Right forelimb (tissue), 1 donor: ENCODE measurements around the gene ADARB1.

Experiments
- DNase-seq: peaks from one replicate; pipeline ENCODE4 v3.0.0-alpha.2; 2018

The ADARB1 gene

DNA sequence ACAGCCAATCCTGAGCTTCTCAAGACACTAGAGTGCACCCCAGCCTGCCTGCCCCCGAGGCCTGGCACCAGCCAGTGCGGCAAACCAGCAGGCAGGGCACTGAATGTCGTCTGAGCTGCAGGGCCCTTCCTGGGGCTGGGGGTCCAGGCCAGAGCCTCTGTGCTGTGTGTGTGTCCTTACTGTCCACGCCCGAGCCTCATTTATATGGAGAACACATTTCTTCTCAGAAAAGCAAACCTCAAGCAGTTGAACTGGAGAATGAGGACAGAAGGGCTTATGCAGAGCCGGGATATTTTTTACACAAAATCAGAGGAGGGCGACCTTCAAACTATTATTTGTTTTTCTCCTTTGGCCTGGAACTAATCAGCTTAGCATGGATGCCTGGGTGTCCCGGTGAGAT is 160.6 kb downstream of the ADARB1 start:
- DNase-seq: no peak

DNA sequence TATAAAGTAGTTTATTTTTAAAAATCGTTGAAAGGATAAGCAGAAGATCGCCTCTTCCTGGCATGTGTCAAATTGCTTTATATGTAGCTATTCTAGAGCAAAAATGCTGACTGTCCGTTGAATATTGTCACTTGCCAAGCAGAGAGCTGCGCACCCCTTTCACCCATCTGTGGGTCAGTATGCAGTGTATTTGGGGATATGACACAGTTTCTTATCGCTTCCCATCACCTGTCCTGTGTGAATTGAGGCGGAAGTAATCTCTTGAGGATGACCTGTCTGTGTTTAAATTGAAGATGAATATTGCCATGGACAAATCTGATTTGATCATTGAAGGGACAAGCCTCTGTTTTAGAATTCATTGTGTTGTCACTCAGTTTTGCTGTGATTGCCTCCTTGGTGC is 161.1 kb downstream of the ADARB1 start:
- no peak for DNase-seq

DNA sequence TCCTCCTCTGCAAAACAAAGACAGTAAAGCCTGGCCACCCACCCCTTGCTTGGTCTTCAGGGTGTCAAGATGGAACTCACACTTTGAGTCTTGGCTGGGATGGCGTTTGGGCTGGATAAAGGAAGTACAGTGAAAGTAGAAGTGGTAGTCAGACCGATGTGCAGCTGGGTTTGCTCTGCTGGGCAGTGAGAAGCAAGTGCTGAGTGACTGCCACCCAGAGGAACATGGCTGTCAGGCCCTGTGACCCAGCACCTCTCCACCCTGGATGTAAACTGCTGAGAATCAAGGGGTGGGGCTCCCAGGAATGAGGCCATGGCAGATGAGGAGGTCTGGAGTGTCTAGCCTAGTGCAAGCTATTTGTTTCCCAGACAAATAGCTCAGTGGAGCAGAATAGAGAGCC is 162.1 kb downstream of the ADARB1 start:
- DNase-seq: no peak

DNA sequence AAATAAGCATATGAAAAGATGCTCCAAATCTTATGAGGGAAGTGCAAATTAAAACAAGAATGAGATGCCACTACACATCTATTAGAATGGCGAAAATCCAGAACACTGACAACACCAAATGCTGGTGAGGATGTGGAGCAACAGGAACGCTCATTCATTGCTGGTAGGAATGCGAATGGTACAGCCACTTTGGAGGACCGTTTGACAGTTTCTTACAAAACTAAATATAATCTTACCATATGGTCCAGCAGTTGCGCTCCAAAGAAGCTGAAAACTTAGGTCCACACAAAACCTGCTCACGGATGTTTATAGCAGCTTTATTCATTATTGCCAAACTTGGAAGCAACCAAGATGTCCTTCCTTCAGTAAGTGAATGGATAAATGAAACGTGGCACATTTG is 163.0 kb downstream of the ADARB1 start:
- DNase-seq: no peak

DNA sequence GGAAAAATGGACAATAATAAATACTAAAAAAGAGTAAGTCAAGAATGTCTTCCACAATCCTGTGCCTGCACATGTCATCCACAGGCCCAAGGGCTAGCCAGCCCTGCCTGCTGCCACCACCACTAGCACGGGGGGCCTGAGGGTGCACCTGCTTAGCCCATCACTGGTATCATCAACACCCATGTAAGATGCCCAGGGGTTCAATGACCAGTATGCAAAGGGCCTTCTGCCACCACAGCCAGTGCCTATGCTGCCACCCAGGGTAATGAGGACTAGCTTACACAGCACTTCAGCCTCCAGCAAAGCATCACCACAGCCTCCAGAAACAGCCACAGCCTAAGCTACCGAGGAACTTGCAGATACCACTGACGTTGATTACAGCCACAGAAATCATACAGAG is 167.0 kb downstream of the ADARB1 start:
- DNase-seq: peak; percentile 18

DNA sequence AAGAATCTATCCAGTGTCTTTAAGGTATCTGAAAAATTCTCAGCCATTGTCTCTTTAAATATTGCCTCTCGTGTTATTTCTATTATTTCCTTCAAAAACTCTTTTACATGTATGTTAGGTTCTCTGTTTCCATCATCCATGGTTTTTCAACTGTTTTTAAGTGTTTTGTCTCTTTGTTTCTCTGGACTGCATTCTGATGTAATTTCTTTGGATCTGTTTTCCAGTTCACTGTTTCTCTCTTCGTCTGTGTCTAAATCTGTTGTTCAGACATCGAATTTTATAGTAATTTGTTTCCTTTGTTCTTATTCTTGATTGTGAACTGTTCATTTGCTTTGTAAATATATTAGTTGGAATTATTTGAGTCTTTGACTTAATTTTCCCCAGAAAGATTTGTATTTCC is 169.2 kb downstream of the ADARB1 start:
- DNase-seq: no peak

DNA sequence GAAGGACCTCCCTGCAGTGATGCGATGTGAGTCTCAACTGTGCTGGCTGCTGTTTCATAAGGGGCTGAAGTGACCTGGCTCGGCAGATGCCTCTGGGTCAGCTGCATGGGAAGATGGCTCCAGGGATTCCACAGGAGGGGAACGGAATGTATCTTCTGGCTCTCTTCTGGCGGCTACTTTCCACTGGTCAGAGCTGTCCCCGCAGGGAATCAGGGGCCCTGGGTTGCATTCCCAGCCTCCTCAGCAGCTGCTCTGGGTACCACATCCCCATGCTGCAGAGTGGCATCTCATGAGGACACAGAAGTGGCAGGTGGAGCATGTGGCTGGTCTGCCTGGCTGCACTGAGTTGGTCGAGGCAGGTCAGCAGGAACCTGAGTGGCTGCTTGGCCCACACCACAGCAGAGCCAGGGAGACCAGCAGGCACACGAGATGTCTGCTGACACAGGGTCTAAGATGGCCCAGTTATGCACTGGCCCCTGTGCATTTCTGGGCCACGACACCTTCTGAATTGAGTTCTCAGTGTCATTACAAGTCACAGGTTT is 170.5 kb downstream of the ADARB1 start:
- DNase-seq: no peak

DNA sequence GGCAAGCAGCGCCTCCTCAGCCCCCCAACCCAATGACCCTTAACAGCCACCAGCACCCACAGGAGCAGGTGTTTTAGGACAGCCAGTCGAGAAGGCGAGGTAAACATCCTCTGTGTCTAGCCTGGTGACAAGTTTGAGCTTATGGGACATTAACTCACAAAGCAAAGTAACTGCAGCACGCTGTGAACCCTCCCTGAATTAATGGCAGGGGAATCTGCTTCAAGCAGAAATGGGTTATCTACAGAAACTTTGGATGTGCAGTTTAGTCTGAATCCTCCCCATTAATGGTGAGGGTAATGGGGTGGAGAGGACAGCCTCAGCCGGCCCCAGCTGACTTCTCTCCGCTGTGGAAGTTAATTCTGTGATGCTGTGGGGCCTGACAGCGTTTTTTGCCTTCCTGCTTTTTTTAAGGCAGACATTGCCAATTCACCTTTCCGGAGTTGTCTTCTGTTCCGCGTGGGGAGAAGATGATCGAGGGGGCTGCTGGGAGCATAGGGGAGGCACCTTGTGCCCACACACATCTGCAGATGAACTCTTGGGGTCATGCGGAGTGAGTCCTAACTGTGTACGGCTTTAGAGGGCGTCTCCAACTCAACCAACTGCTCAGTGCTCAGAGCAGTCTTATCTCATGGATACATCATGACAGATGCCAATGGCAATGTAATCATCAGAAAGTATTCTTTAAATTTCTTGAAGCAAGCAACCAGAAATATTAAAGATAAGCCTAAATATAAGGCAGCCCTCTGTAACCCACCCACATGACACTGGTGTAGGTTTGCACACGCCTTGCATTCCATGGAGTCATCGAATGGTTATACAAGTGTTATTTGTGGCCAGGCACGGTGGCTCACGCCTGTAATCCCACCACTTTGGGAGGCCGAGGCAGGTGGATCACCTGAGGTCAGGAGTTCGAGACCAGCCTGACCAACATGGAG is 172.3 kb downstream of the ADARB1 start:
- DNase-seq: peak; percentile 16

DNA sequence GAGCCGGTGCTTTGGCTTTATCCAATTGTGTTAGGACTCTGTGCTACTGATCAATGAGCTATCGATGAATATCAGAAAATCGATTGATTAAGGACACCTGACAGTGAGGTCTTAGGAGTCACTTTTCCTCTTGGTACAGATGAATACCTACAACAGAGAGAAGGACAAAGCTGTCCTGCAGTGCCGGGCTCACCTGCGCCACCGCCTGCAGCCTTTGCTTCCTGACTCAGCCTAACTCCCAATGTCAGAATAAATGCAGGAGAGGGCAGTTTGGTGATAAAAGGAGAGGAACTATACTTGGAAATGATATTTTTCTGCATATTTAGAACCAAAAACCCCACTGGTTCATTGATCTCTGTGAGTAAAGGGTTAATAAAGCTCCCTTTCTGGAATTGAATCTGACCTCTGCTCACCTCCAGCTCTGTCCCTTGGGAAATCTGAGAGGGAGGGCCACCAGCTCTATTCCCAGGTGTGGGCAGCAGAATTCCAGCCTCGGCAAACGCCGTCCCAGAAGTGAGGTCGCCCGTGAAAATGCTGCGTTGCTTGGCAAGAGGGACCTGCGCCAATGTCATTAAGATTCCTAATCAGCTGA is 174.0 kb downstream of the ADARB1 start:
- DNase-seq: no peak

DNA sequence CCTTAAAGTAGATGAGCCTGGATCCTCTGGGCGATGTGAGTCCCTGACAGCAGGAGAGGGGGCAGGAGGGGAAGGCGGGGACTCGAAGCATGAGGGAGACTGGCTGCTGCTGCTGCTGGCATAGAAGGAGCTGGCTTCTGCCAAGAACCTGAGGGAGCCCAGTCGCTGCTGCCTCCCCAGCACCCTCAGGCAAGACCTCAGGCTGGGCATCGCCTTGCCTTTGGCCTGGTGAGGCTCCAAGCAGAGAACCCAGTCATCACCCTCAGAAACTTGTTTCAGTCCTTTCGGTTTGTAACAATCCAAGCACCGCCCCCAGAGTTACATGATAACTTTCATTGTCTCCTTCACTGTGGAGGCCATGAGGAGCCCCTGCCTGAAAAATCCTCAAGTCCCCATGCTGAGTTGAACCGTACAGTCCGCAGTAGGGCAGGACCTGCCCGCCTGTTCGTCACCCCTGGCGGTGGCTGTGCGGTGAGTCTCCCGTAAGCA is 174.6 kb downstream of the ADARB1 start:
- DNase-seq: peak; percentile 45

DNA sequence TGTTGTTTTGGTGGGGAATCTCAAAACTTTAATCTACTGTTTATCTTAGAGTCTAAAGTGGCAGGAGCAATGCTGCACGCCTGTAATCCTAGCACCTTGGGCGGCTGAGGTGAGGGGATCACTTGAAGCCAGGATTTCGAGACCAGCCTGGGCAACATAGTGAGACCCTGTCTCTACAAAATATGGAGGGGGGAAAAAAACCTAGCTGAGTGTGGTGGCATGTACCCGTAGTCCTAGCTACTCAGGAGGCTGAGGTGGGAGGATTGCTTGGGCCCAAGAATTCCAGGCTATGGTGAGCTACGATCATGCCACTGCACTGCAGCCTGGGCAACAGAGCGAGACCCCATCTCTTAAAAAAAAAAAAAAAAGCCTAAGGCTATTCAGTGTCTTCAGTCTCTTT is 175.2 kb downstream of the ADARB1 start:
- no peak for DNase-seq

DNA sequence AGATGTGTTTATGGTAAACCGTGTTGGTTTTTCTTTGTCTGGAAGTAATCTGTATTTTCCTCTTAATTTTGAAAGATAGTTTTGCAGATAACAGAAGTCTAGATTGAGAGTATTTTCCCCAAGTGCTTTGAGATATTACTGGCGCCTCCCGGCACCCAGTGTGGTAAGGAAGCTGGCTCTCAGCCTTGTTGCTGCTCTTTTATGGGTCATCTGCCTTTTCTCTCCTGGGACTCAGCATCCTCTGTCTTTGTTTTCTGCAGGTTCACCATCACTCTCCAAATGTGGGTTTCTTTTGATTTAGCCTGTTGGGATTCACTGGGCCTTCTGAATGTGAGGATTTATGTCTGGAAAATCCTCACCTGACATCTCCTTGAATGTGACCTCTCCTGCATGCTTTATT is 175.9 kb downstream of the ADARB1 start:
- no peak for DNase-seq

DNA sequence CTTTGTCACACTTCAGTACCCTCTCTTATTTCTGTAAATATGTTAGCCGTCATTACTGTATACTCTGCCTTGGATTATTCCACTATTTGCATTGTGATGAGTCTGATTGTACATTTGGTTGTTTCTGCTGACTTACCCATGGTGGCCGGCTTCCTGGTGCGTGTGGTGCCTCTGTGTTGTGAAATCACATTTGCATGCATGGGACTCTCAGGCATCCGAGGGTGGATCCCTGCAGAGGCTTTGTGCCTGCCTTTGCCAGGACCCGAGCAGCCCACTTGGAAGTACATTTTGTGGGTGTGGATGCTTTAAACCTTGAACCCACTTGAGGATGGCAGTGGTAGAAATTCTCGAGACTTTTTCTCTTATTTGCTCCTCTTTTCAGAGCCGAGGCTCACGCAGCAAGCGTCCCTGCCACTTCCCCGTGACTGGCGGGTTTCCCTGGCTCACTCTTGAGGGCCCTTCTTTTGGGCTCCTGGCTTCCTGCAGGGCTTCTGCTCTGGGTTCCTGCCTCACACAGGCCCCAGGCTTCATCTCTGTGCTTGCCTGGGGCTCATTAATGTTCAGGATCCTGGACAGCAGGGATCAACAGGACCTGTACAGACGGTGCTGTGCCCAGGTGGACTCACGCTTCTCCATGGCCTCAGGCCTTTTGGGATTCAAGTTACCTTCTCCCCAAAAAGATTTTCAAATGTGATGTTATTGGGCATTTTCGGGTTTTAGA is 176.7 kb downstream of the ADARB1 start:
- DNase-seq: no peak

DNA sequence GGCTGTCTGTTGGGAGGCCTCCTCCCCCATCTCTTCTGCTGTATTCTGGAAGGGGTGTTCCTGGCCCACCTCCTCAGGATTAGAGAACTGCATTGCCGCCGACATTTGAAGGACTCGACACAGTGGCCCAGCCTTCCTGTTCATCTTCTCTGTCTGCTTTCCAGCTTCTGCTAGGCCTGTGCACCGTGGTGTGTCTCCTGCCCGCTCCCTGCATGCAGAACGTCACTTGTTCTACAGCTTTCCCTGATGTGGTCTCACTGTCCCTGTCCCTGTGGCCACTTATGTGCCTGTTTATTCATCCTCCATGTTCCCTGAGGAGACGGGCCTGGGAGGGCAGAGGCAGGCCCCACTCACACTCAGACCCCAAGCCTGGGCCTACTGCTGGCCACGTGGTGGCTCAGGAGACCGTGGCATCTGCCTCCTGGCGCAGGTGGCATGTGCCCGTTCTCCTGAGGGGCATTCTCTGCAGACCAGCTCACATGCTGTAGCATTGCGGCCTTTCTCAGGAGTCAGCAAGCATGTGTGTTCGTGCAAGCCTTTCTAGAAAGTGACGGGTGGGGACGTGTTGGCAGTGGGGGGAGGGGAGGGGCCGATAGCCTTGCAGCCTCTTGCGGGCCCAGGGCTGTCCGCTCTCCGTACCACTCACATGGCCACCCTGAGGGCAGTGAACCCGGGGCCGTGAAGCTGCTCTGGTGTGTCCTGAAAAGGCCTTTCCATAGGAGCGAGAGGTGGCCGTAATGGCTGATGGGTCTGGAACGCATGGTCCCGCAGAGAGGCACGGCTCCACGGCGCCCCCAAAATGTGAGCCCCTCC is 177.5 kb downstream of the ADARB1 start:
- no peak for DNase-seq

DNA sequence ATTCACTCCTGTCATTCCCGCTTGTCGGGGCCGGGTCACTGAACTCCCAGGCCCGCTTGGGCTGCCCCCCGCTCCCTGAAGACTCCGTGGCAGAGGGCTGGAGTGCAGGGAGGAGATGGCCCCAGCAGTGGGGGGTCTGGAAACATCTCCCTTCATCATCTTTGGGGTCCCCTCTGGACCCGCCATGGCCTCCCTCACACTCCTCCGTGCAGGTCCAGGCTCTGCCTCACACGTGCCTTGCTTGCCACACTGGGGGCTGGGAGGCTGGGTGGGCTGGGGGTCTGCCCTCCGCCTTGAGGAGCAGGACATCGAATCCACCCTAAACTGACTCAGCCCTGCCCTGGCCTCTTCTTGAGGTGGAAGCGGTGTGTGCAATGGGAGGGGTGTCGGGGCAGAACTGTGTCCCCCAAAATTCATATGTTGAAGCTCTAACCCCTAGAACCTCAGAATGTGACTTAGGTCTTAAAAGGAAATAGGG is 178.1 kb downstream of the ADARB1 start:
- no peak for DNase-seq

DNA sequence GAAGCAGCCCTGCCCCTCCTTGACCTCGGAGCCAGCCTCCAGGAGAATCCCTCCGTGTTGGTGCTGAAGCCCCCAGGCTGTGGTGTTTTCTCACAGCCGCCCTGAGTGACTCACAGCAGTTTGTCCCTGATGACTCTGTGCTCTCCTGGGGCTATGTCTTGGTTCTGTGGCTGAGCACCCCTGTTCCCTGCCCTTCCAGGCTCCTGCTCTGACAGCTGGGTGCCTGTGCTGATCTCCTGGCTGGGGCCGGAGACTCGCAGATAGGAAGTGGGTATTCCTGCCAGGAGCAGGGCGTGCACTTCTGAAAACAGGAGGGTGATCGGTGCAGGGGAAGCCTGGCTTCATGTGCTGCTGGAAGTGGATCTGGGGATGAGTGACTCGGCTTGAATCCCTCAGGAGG is 178.8 kb downstream of the ADARB1 start:
- DNase-seq: no peak

DNA sequence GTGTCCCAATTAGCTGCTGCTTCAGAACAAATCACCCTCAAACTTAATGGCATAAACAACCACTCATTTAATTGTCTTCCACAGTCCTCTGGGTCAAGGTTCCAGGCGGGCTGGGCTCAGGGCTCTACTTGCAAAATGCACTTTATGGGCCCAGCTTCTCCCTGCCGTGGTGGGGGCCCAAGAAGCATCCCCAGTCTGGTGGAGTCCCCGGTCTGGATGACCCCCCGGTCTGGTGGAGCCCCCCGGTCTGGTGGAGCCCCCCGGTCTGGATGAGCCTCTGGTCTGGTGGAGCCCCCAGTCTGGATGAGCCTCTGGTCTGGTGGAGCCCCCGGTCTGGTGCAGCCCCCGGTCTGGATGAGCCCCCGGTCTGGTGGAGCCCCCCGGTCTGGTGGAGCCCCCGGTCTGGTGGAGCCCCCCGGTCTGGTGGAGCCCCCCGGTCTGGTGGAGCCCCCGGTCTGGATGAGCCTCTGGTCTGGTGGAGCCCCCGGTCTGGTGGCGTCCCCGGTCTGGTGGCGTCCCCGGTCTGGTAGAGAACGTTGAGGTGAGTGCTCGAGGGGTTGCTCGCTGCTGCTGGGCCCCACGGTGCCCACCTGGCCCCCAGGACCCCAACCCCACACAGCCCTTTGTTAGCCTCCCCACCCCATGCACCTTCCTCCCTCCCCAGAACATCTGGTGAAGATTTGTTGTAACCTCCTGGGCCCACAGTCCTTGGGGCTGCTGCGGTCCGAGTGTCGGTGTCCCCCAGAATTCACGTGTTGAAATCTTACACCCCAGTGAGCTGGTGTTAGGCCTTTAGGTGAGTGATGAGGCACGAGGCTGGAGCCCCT is 179.5 kb downstream of the ADARB1 start:
- no peak for DNase-seq

DNA sequence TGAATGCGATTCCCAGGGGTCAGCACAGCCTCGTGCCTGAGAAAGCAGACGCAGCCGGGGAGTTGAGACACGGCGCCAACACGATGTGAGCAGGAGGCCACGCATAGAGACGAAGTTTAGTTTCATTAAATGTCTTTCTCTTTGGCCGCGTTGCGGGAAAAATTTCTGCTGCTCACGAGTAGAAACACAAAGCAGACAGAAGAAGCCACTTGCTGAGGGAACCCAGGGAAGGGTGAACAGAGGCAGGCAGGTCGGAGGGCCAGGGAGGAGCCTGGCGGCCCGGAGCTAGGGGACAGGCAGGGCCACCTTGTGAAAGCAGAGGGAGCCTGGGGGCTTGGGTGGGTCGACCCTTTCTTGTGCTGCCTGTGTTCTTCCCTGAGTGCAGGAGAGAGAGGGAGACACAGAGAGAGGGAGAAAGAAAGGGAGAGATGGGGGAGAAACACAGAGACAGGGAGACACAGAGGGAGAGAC is 180.1 kb downstream of the ADARB1 start:
- DNase-seq: no peak

DNA sequence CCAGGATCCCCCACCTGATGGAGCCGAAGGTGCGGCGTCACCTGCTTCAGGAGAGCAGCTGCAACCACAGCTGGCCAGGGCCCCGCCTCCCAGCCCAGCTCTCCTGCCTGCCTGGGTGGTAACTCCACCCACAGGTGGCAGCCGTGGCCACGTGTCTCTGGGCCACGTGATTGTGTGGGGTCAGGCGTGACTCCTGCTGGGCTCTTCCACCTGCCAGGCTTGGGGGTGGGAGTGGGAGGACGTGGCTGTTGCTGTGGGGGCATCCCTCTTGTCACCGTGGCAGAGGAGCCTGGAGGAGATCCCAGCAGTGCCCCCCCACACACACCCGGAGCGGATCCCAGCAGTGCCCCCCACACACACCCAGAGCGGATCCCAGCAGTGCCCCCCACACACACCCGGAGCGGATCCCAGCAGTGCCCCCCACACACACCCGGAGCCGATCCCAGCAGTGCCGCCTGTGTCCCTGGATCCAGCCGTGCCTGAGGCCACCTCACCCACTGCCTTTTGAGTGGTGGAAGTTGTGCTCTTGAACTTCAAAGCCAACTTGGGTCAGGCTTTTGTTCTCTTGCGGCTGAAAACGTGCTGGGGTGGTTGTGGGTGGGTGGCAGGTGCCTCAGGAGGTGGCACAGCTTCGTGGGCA is 181.1 kb downstream of the ADARB1 start:
- no peak for DNase-seq

DNA sequence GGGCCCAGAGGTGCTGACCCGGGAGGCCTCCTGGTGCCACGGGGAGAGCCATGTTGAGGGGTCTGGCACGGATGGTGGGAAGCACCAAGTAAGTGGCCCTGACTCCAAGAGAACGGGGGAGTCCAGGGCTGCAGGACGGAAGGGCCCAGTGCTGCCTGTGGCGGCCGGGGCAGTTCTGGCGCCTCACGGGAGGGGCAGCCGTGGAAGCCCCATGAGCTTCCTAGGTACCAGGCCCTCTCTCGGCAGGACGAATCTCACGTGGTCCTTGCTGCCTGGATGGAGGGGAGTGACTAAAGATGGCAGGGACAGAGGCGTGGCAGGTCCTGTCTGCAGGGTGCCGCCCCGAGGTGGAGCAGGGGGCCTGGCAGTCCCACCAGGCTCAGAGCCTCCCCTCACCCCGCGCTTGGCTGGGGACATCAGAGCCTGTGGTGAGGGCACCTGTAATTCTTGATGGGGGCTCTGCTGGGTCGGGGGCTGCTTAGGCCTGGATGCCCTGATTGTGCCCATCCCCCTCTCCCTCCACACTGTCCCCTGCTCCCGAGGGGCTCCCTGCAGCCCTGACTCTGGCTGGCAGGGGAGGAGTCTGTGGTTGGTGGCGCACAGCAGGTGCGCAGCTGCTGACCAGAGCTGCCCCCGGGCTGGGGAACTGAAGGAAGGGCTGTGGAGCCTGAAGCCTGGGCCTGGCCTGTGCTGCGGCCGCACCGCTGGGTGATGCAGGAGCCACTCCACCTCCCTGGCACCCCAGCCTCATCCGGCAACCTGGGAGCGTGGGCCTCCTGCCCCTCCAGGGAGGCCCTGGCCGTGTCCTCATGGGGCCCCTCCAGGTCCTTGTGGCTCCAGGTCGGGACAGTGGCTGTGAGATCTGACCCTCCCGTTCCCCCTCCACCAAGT is 181.9 kb downstream of the ADARB1 start:
- no peak for DNase-seq
